Measurements from ENCODE around the gene TNNC1.

GRCh38 chr3:52502808-52503350, 49.0 kb upstream of the TNNC1 start:
- TF ChIP-seq CTCF (IDR thresholded peaks at IDR 0.05 in 8 of 11, conservative IDR thresholded peaks at IDR 0.05 in 3 of 11), result no peak
- no peak for TF ChIP-seq POLR2A (IDR thresholded peaks at IDR 0.05)

Data from spleen (tissue), 7 donors.